K562 (cell line): ENCODE results near the gene EBF4. TPM values are rescaled to one million over a fixed set of nuclear protein-coding genes. Genes with fewer than 3 reads are reported as not detected.

ENCODE experiments used
- CBX8 ChIP-seq: fragments of 200-600 bp; sonication (generic); IDR thresholded peaks from 2 replicates; pipeline ENCODE4 v1.6.1; 2012; ENCODE audit warnings: borderline replicate concordance, mixed run types, low read depth, mild to moderate bottlenecking, moderate library complexity, mixed read lengths, low read length, control low read depth, inconsistent platforms; ENCODE audit not compliant: poor library complexity, severe bottlenecking; ENCODE audit errors: extremely low read depth
- KDM4B ChIP-seq, 2 experiments: fragments of 450-650 bp in 1 of 2; sonication (generic) in 1 of 2; IDR thresholded peaks; 2 replicates each; pipeline ENCODE4 v1.6.1; 2016 to 2017; ENCODE audit warnings: borderline replicate concordance in 2 of 2, antibody characterized with exemption in 1 of 2, low read depth in 1 of 2, mild to moderate bottlenecking in 1 of 2
- MCM5 ChIP-seq: fragments of 450-650 bp; IDR thresholded peaks from 2 replicates; pipeline ENCODE4 v1.6.1; 2016; ENCODE audit warnings: low read depth
- NELFE ChIP-seq: IDR thresholded peaks from 2 replicates; pipeline ENCODE4 v1.6.1; 2011; ENCODE audit warnings: mild to moderate bottlenecking; ENCODE audit not compliant: insufficient read depth, insufficient read length
- RBM15 ChIP-seq: fragments of 200-400 bp; formaldehyde crosslinking; IDR thresholded peaks from 2 replicates; pipeline ENCODE4 v1.6.1; 2018; ENCODE audit warnings: mild to moderate bottlenecking, low read length, moderate library complexity; ENCODE audit not compliant: insufficient read depth
- RBM39 ChIP-seq: fragments of 200-400 bp; formaldehyde crosslinking; optimal IDR thresholded peaks from 2 replicates; pipeline ENCODE3; 2018; ENCODE audit warnings: low read depth, low read length
- RHOXF2B ChIP-seq: fragments of 250-450 bp; sonication (Bioruptor Pico); conservative IDR thresholded peaks from 2 replicates; pipeline ENCODE4 v1.5.1; 2021
- SMARCE1 ChIP-seq: fragments of 450-650 bp; IDR thresholded peaks from 2 replicates; pipeline ENCODE4 v1.7.1; 2016; ENCODE audit warnings: mild to moderate bottlenecking
- SMC3 ChIP-seq: conservative IDR thresholded peaks from 2 replicates; pipeline ENCODE4 v1.6.1; 2011; ENCODE audit warnings: low read depth, low read length, improper control_type of control experiment; ENCODE audit not compliant: insufficient read depth
- polyA plus RNA-seq, 8 experiments: library from polyadenylated mRNA; depleted of rRNA in 4 of 8; stranded (reverse) in 5 of 8; unstranded in 3 of 8; fragments of >200 nt; fragmentation: Nextera tagmentation in 2 of 8; fragmentation: Illumina TruSeq in 1 of 8; extraction: Ambion mirVana in 2 of 8; extraction: Trizol in 1 of 8; gene quantifications; 2 replicates each; pipeline versions ENCODE4 v1.2.1 to v1.2.3, GENCODE V29; 2011 to 2014; ENCODE audit warnings: inconsistent platforms in 1 of 8, missing spikeins in 1 of 8
- total RNA-seq, 7 experiments: library from RNA; depleted of rRNA in 6 of 7; stranded (reverse); fragments of >200 nt in 6 of 7; fragmentation: Illumina TruSeq in 2 of 7; extraction: Trizol in 2 of 7; gene quantifications; 2 replicates each; pipeline versions ENCODE4 v1.2.1 to v1.2.3, GENCODE V29; 2011 to 2021; ENCODE audit warnings: low replicate concordance in 1 of 7
- TF ChIP-seq, protein P1 (sequence below), 3 experiments: fragments of 200-800 bp in 1 of 3; fragments of 250-450 bp in 1 of 3; fragments of 450-650 bp in 1 of 3; sonication (Bioruptor Pico) in 1 of 3; sonication (Bioruptor generic) in 1 of 3; formaldehyde crosslinking in 1 of 3; IDR thresholded peaks; 2 replicates each; pipeline versions ENCODE4 v1.6.1 to v1.8.0; 2016 to 2022; ENCODE audit warnings: mild to moderate bottlenecking in 2 of 3, missing genetic modification characterization in 2 of 3, missing compliant biosample characterization in 1 of 3, moderate library complexity in 1 of 3
- TF ChIP-seq, protein P2 (sequence below), 2 experiments: fragments of 450-650 bp in 1 of 2; sonication (generic) in 1 of 2; formaldehyde crosslinking in 1 of 2; IDR thresholded peaks in 1 of 2; conservative IDR thresholded peaks in 1 of 2; 2 replicates each; pipeline versions ENCODE4 v1.6.1 to v1.8.1; 2016 to 2023; ENCODE audit warnings: mild to moderate bottlenecking in 2 of 2, moderate library complexity in 2 of 2, inconsistent platforms in 1 of 2, missing genetic modification reagents in 1 of 2
- TF ChIP-seq, protein P3 (sequence below), 2 experiments: fragments of 200-800 bp in 1 of 2; sonication (Bioruptor generic) in 1 of 2; sonication (generic) in 1 of 2; formaldehyde crosslinking in 1 of 2; IDR thresholded peaks in 1 of 2; conservative IDR thresholded peaks in 1 of 2; 2 replicates each; pipeline versions ENCODE4 v1.5.0 to v1.6.1; 2016 to 2020; ENCODE audit warnings: missing compliant biosample characterization in 1 of 2, missing genetic modification characterization in 1 of 2, missing genetic modification reagents in 1 of 2
- TF ChIP-seq, protein P4 (sequence below): fragments of 450-650 bp; IDR thresholded peaks from 2 replicates; pipeline ENCODE4 v1.6.1; 2016; ENCODE audit warnings: mild to moderate bottlenecking

EBF4 gene
- total and polyA plus RNA-seq, 9 of the 15 experiments (the other 6 are each of a cell fraction or from before 2014, with no cell fraction given) = 0.09 TPM; not detected in 8

DNA sequence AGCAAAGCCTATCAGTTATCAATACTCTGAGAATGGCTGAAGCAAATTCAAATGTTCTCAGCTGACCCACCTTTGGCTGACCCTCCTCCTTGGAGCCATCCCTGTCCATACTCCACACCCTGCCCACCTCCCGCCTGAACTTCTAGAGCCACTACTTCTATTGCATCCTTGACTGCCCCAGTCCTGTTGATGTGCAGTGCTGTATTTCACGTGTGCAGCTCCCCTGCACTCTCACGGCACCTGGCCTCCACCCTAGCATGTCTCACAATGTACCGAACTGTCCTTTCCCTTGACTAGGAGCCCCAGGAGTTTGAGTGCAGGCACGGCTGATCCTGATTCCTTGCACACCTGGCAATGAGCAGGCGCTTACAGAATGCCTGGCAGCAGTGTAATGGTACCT is 100.9 kb downstream of the EBF4 start (continued):
- TF ChIP-seq, protein P1, sequence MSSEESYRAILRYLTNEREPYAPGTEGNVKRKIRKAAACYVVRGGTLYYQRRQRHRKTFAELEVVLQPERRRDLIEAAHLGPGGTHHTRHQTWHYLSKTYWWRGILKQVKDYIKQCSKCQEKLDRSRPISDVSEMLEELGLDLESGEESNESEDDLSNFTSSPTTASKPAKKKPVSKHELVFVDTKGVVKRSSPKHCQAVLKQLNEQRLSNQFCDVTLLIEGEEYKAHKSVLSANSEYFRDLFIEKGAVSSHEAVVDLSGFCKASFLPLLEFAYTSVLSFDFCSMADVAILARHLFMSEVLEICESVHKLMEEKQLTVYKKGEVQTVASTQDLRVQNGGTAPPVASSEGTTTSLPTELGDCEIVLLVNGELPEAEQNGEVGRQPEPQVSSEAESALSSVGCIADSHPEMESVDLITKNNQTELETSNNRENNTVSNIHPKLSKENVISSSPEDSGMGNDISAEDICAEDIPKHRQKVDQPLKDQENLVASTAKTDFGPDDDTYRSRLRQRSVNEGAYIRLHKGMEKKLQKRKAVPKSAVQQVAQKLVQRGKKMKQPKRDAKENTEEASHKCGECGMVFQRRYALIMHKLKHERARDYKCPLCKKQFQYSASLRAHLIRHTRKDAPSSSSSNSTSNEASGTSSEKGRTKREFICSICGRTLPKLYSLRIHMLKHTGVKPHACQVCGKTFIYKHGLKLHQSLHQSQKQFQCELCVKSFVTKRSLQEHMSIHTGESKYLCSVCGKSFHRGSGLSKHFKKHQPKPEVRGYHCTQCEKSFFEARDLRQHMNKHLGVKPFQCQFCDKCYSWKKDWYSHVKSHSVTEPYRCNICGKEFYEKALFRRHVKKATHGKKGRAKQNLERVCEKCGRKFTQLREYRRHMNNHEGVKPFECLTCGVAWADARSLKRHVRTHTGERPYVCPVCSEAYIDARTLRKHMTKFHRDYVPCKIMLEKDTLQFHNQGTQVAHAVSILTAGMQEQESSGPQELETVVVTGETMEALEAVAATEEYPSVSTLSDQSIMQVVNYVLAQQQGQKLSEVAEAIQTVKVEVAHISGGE (CRISPR knock-in tag; IDR thresholded peaks at IDR 0.05) = no peak
- TF ChIP-seq NELFE (no peak), RBM15 (no peak), KDM4B (IDR thresholded peaks at IDR 0.05; ENCODE audit: borderline replicate concordance in 2 of 2, low read depth in 1 of 2) (no peak), RHOXF2B (CRISPR knock-in tag) (no peak), SMC3 (no peak), RBM39 (no peak), MCM5 (no peak), SMARCE1 (no peak), CBX8 (no peak)
- TF ChIP-seq, protein P2, sequence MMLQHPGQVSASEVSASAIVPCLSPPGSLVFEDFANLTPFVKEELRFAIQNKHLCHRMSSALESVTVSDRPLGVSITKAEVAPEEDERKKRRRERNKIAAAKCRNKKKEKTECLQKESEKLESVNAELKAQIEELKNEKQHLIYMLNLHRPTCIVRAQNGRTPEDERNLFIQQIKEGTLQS (IDR thresholded peaks at IDR 0.05) = no peak
- TF ChIP-seq, protein P2 (CRISPR knock-in tag; conservative IDR thresholded peaks at IDR 0.05) = no peak
- TF ChIP-seq, protein P3, sequence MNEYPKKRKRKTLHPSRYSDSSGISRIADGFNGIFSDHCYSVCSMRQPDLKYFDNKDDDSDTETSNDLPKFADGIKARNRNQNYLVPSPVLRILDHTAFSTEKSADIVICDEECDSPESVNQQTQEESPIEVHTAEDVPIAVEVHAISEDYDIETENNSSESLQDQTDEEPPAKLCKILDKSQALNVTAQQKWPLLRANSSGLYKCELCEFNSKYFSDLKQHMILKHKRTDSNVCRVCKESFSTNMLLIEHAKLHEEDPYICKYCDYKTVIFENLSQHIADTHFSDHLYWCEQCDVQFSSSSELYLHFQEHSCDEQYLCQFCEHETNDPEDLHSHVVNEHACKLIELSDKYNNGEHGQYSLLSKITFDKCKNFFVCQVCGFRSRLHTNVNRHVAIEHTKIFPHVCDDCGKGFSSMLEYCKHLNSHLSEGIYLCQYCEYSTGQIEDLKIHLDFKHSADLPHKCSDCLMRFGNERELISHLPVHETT (CRISPR knock-in tag; conservative IDR thresholded peaks at IDR 0.05 in 1 of 2, IDR thresholded peaks at IDR 0.05 in 1 of 2) = no peak
- TF ChIP-seq, protein P4, sequence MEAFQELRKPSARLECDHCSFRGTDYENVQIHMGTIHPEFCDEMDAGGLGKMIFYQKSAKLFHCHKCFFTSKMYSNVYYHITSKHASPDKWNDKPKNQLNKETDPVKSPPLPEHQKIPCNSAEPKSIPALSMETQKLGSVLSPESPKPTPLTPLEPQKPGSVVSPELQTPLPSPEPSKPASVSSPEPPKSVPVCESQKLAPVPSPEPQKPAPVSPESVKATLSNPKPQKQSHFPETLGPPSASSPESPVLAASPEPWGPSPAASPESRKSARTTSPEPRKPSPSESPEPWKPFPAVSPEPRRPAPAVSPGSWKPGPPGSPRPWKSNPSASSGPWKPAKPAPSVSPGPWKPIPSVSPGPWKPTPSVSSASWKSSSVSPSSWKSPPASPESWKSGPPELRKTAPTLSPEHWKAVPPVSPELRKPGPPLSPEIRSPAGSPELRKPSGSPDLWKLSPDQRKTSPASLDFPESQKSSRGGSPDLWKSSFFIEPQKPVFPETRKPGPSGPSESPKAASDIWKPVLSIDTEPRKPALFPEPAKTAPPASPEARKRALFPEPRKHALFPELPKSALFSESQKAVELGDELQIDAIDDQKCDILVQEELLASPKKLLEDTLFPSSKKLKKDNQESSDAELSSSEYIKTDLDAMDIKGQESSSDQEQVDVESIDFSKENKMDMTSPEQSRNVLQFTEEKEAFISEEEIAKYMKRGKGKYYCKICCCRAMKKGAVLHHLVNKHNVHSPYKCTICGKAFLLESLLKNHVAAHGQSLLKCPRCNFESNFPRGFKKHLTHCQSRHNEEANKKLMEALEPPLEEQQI = no peak
- TF ChIP-seq, all 486 proteins: peak for 0
